Measurements from ENCODE around the gene TMED8. TPM values are rescaled to one million over a fixed set of nuclear protein-coding genes. Genes with fewer than 3 reads are reported as not detected.
A peak's percentile ranks its signal among the peaks of the same experiment; 100 is the strongest.

The TMED8 gene
- total RNA-seq, 1 donor from 2014 or later, result 9.9 TPM

DNA sequence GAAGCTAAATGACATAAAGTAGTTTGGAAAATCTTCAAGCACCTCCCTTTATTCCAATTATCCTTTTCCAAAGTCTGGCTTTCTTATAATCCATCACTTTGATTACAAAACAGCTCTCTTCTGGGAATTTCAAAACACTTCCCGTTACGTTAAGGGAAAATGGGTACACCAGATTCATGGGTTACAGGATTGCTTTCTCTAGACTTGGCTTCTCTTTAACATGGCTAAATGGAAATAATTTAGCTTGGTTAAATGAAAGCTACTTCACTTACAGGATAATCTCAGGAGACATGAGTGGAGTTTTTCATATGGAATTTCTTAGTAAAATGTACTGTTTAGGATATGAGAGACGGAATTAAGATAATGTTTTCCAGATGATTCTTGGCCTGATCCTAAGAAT, 41.3 kb downstream of the TMED8 start:
- no peak for DNase-seq (ENCODE audit: low spot score)
- no peaks in the 10 kb centered on the region for H3K4me1 Mint-ChIP-seq (ENCODE audit: unreplicated experiment)
- no peaks in the 10 kb centered on the region for H3K9me3 Mint-ChIP-seq (ENCODE audit: unreplicated experiment)
- no peak overlapping the region for H3K27ac Mint-ChIP-seq (ENCODE audit: unreplicated experiment)
- H3K36me3 Mint-ChIP-seq (ENCODE audit: low read depth, unreplicated experiment), result no peaks in the 10 kb centered on the region
- TF ChIP-seq, protein P1, sequence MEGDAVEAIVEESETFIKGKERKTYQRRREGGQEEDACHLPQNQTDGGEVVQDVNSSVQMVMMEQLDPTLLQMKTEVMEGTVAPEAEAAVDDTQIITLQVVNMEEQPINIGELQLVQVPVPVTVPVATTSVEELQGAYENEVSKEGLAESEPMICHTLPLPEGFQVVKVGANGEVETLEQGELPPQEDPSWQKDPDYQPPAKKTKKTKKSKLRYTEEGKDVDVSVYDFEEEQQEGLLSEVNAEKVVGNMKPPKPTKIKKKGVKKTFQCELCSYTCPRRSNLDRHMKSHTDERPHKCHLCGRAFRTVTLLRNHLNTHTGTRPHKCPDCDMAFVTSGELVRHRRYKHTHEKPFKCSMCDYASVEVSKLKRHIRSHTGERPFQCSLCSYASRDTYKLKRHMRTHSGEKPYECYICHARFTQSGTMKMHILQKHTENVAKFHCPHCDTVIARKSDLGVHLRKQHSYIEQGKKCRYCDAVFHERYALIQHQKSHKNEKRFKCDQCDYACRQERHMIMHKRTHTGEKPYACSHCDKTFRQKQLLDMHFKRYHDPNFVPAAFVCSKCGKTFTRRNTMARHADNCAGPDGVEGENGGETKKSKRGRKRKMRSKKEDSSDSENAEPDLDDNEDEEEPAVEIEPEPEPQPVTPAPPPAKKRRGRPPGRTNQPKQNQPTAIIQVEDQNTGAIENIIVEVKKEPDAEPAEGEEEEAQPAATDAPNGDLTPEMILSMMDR (IDR thresholded peaks at IDR 0.05; ENCODE audit: unreplicated experiment), result no peak
- H3K4me3 Mint-ChIP-seq (ENCODE audit: unreplicated experiment), result no peak overlapping the region
- H3K27me3 Mint-ChIP-seq (ENCODE audit: unreplicated experiment), result peaks cover 6% of the 10 kb centered on the region

DNA sequence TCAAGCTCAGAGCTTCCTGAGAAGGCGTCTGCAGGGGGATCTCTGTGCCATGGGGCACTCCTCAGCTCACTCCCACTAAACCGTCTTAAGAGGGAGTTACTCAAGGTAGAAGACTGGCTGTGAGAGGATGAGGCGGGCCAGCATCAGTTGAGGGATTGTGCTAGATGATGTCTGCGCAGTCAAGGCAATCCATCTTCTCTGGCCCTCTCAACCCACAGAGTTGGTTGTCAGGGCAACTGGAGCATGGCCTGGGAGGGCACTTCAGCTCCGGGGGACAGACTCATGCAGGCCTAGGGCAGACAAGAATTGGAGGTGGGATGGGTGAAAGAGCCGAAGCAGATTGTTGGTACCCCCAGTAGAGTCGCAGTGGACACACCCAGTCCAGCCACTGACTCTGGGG, 47.0 kb downstream of the TMED8 start:
- H3K4me1 Mint-ChIP-seq (ENCODE audit: unreplicated experiment), result no peaks in the 10 kb centered on the region
- no peaks in the 10 kb centered on the region for H3K9me3 Mint-ChIP-seq (ENCODE audit: unreplicated experiment)
- H3K36me3 Mint-ChIP-seq (ENCODE audit: low read depth, unreplicated experiment), result no peaks in the 10 kb centered on the region
- no peak overlapping the region for H3K27ac Mint-ChIP-seq (ENCODE audit: unreplicated experiment)
- H3K4me3 Mint-ChIP-seq (ENCODE audit: unreplicated experiment), result no peak overlapping the region
- TF ChIP-seq, protein P1 (IDR thresholded peaks at IDR 0.05; ENCODE audit: unreplicated experiment), result no peak
- H3K27me3 Mint-ChIP-seq (ENCODE audit: unreplicated experiment), result peaks cover 12% of the 10 kb centered on the region
- DNase-seq (ENCODE audit: low spot score), result no peak

DNA sequence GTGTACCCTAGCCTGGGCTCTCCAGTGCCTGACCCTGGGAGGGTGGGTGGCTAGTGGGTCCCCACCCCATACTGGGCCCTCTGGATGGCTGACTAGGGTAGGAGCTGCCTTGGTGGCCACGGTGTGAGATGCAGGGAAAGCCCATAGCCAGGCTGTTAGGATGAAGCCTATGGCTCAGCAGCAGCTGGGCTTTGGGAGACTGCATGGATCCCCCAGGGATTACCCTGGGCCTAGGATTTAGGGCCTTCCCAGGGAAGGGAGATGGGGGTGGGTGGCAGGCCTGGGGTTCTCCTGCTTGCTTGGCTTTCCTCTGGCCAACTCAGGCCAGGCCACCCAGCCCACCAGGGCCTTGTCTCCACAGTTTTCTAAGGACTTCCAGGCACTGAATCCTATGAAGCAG, 49.8 kb downstream of the TMED8 start:
- H3K27me3 Mint-ChIP-seq (ENCODE audit: unreplicated experiment), result peaks cover 12% of the 10 kb centered on the region
- H3K27ac Mint-ChIP-seq (ENCODE audit: unreplicated experiment), result no peak overlapping the region
- H3K36me3 Mint-ChIP-seq (ENCODE audit: low read depth, unreplicated experiment), result no peaks in the 10 kb centered on the region
- peaks cover 2% of the 10 kb centered on the region for H3K4me1 Mint-ChIP-seq (ENCODE audit: unreplicated experiment)
- DNase-seq (ENCODE audit: low spot score), result no peak
- no peaks in the 10 kb centered on the region for H3K9me3 Mint-ChIP-seq (ENCODE audit: unreplicated experiment)
- peak overlapping the region; percentile 23 for H3K4me3 Mint-ChIP-seq (ENCODE audit: unreplicated experiment)
- TF ChIP-seq, protein P1 (IDR thresholded peaks at IDR 0.05; ENCODE audit: unreplicated experiment), result no peak

DNA sequence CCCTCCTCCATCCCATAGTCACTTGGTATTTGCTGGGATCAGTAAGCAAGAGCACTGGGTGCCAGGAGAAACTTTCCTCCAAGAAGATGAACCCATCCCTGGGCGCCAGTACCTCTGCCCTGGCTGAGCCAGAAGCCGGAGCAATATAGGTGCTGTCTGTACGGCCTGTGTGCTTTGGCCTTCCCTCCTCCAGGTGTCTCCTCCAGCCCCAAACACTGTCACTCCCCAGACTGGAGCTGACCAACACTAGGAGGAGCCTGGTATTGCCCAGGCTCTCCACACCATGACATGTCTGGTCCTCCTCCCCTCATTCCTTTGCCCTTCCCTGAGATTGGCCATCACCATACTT, 51.2 kb downstream of the TMED8 start:
- no peak for DNase-seq (ENCODE audit: low spot score)

More for the DNA sequence above, 51.2 kb downstream of the TMED8 start:
- Mint-ChIP-seq H3K36me3 (ENCODE audit: low read depth, unreplicated experiment) (no peaks in the 10 kb centered on the region), H3K4me3 (ENCODE audit: unreplicated experiment) (no peak overlapping the region), H3K9me3 (ENCODE audit: unreplicated experiment) (no peaks in the 10 kb centered on the region), H3K27ac (ENCODE audit: unreplicated experiment) (no peak overlapping the region), H3K27me3 (ENCODE audit: unreplicated experiment) (peaks cover 7% of the 10 kb centered on the region), H3K4me1 (ENCODE audit: unreplicated experiment) (peaks cover 6% of the 10 kb centered on the region)
- TF ChIP-seq, protein P1 (IDR thresholded peaks at IDR 0.05; ENCODE audit: unreplicated experiment), result no peak

Data from endothelial cell (in vitro differentiated cells).